NCI-H226 (cell line): Measurements from ENCODE around the gene FIBIN.

Experiments
- DNase-seq: peaks from one replicate; pipeline ENCODE4 v3.0.0-alpha.2; 2015

The FIBIN gene

GRCh38 chr11:27025312-27025955 lies 31.5 kb downstream of the FIBIN start:
- DNase-seq = no peak

- DNase-seq = no peak
Measured at GRCh38 chr11:27025957-27026733, 32.2 kb downstream of the FIBIN start.

GRCh38 chr11:27028561-27028965 lies 34.7 kb downstream of the FIBIN start:
- DNase-seq = no peak

- no peak for DNase-seq
Measured at GRCh38 chr11:27029966-27030365, 36.1 kb downstream of the FIBIN start.

GRCh38 chr11:27031754-27032153 lies 37.8 kb downstream of the FIBIN start:
- no peak for DNase-seq

GRCh38 chr11:27039873-27040272 lies 46.0 kb downstream of the FIBIN start:
- no peak for DNase-seq

- peak; percentile 59 for DNase-seq
Measured at GRCh38 chr11:27040302-27041115, 46.6 kb downstream of the FIBIN start, which contains the start of gene BBOX1. Gene BBOX1 (plus strand): TSS chr11:27040815. CDS start chr11:27055431, 14,616 bp downstream.

- no peak for DNase-seq
Measured at GRCh38 chr11:27041141-27041899, 47.4 kb downstream of the FIBIN start.
